HL-60/S4 (cell line): ENCODE measurements around the gene CRYGB.

Source experiments
- in situ Hi-C: fragments of 300-500 bp; cut with MboI; formaldehyde crosslinking; loops from 2 replicates; pipeline ENCODE4 v1.14.3; 2022; ENCODE audit warnings: low sequenced_read_pairs

The CRYGB gene

GRCh38 chr2:208146006-208146405, at the start of gene CRYGB:
Gene CRYGB, minus strand, starts transcription at chr2:208146158. Its CDS starts 38 bp downstream, at chr2:208146120.
- in situ Hi-C loops = no loop called here

- in situ Hi-C loops = no loop called here
Observed at GRCh38 chr2:208195531-208195930, 49.6 kb upstream of the CRYGB start.

- in situ Hi-C loops = no loop called here
Observed at GRCh38 chr2:208192611-208193236, 46.8 kb upstream of the CRYGB start.

- in situ Hi-C loops = no loop called here
Observed at GRCh38 chr2:208189810-208190503, 44.0 kb upstream of the CRYGB start, which contains the start of gene C2orf80. Gene C2orf80, minus strand, starts transcription at chr2:208190030. Its CDS starts 3,044 bp downstream, at chr2:208186986.

- in situ Hi-C loops = no loop called here
Observed at GRCh38 chr2:208189069-208189809, 43.3 kb upstream of the CRYGB start.

GRCh38 chr2:208186893-208187292, 40.9 kb upstream of the CRYGB start:
- in situ Hi-C loops = no loop called here

- in situ Hi-C loops = no loop called here
Observed at GRCh38 chr2:208186465-208186864, 40.5 kb upstream of the CRYGB start.

GRCh38 chr2:208183972-208184705, 38.2 kb upstream of the CRYGB start:
- in situ Hi-C loops = no loop called here

GRCh38 chr2:208183526-208183925, 37.6 kb upstream of the CRYGB start:
- in situ Hi-C loops = no loop called here

- in situ Hi-C loops = no loop called here
Observed at GRCh38 chr2:208182835-208183234, 36.9 kb upstream of the CRYGB start.

- in situ Hi-C loops = no loop called here
Observed at GRCh38 chr2:208179028-208179609, 33.2 kb upstream of the CRYGB start.

- in situ Hi-C loops = no loop called here
Observed at GRCh38 chr2:208175840-208176153, 29.8 kb upstream of the CRYGB start.

GRCh38 chr2:208175069-208175839, 29.3 kb upstream of the CRYGB start:
- in situ Hi-C loops = no loop called here

GRCh38 chr2:208174144-208174543, 28.2 kb upstream of the CRYGB start:
- in situ Hi-C loops = no loop called here

- in situ Hi-C loops = no loop called here
Observed at GRCh38 chr2:208172125-208172524, 26.2 kb upstream of the CRYGB start.

GRCh38 chr2:208164951-208165755, 19.2 kb upstream of the CRYGB start:
- in situ Hi-C loops = no loop called here

- in situ Hi-C loops = no loop called here
Observed at GRCh38 chr2:208163489-208163888, 17.5 kb upstream of the CRYGB start, which contains the start of gene CRYGA. Gene CRYGA, minus strand, starts transcription at chr2:208163589. Its CDS starts 33 bp downstream, at chr2:208163556.

GRCh38 chr2:208156439-208156838, 10.5 kb upstream of the CRYGB start:
- in situ Hi-C loops = no loop called here

GRCh38 chr2:208153156-208153555, 7.2 kb upstream of the CRYGB start:
- in situ Hi-C loops = no loop called here
